Posterior cingulate gyrus (tissue), 11 donors: ENCODE data around the gene NPAS1.

Experiments used
- DNase-seq, 10 donors: peaks; one replicate each; pipeline versions ENCODE4 v3.0.0 to v3.0.0-alpha.2; 2020 to 2021; ENCODE audit warnings: mixed read lengths in 3 of 10
- intact Hi-C: fragments of 100-400 bp; cut with DNase I; formaldehyde crosslinking; loops from one replicate; pipeline ENCODE4 v1.15.1; 2023

Gene NPAS1

GRCh38 chr19:47019431-47020041, at the start of gene NPAS1:
TSS of gene NPAS1 (plus strand) at chr19:47019837. CDS start at chr19:47021048, 1,211 bp downstream.
- intact Hi-C loops: no loop called here
- peak in 1 of 10 donors; percentile 70 for DNase-seq

- intact Hi-C loops: no loop called here
Observed at GRCh38 chr19:46970815-46971214, 48.8 kb upstream of the NPAS1 start.

GRCh38 chr19:46972311-46972710, 47.3 kb upstream of the NPAS1 start:
- intact Hi-C loops: no loop called here
- peak in 2 of 10 donors; percentile 33 to 65 for DNase-seq

More at GRCh38 chr19:46970815-46971214, 48.8 kb upstream of the NPAS1 start:
- DNase-seq: peak in 2 of 10 donors; percentile 39 to 54

GRCh38 chr19:46974181-46974580, 45.5 kb upstream of the NPAS1 start:
- peak in 1 of 10 donors; percentile 29 for DNase-seq
- intact Hi-C loops: no loop called here

DNA sequence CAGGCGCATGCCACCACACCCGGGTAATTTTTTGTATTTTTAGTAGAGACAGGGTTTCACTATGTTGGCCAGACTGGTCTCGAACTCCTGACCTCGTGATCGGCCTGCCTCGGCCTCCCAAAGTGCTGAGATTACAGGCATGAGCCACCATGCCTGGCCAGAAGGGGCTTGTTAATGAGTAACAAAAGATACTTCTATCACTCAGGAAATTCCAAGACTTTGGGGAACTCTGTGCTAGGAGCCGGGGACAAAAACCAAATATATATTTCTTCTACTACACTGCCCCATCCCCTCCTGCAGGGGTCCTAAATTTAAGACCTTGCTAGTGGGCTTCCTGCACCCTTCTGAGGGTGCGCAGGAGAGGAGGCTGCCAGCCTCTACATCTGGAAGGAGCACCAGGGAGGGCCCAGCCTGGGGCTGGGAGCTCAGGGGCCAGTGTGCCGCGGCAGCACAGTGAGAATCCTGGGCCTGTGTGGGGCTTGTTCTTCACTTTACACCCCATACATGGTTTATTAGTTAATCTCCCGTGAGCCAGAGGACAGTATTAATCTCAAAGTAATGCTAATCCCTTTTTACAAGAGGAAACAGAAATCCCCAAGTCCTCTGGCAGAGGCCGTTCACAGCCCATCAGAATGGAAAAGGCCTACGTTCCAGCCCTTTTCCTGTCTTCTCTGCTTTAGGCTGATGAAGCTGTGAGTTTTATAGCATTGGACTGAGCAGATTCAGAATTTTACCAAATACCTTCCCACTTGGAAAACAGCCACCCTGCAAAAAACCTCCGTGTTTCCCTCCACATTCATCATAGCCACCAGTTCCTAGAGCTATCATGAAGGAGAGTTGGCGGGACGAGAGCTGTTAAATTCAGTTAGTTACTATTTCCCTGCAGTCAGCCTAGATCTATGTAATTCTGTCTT, 44.4 kb upstream of the NPAS1 start:
- peak in 1 of 10 donors; percentile 37 for DNase-seq
- intact Hi-C loops: loop anchor here (5.0 kb wide), 1 partner anchor 48 kb away; no protein-coding TSS in a partner anchor

DNA sequence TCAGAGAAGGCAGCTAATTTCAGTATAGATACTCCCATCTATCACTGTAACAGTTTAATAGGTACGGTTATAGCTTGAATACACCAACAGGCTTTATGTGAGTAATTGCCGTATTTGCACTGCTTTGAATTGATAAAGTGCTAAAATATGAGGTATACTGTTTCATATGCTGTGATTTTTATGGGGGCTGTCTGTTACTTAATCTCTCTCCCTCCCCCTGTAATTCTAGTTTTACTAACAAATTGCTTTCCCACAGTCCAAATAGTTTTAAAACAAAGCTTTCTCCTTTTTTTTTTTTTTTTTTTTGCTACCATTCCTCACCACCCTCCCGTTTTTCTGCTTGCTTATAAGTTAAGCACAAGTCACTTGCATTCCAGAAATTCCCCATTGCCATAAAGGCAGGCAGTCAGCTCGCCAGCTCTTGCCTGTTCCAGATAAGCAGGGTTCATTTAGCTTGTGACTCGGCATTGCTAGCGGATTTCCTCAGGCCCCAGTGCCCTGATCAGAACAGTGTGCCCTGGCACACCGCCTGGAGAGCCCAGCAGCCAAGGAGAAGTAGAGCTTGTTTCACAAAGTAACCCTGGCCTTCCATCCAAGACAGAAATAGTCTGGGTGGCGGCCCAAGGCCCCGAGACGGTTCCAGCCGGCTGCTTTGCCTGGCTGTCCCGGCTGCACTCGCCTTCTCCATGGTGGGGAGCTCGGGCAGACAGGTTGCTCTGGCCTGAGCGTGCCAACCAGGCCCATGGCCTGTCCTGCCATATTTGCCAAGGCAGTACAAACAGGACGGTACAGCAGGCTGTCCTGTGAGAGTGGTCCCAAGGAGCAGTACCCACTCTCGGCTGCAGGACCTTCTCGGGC, 43.5 kb upstream of the NPAS1 start:
- intact Hi-C loops: loop anchor here (5.0 kb wide), 1 partner anchor 49 kb away; no protein-coding TSS in a partner anchor

DNA sequence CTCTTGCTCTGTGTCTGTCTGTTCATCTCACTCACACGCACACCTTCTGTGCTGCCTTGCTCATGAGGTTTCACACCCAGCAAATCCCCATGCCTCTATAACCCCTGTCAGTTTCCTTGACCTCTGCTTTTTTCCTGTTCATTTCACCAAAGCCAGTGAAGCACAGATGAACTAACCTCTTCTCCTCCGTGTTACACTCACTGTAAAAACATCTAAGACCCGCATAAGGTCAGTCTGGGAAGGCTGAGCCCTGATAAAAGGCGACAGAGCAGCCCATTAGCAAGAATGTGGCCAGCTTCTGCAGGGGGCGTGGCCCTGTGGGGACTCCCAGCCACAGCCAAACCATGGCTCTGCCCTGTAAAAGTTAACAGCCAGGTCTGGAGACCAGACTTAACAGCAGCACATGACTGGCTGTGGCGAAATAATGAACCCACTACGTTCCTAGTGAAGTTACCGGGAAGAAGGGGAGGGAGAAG, 42.8 kb upstream of the NPAS1 start:
- intact Hi-C loops: loop anchor here (5.0 kb wide), 1 partner anchor 50 kb away; no protein-coding TSS in a partner anchor
- peak in 2 of 10 donors; percentile 52 to 66 for DNase-seq

More for the DNA sequence above, 43.5 kb upstream of the NPAS1 start:
- peak; percentile 56 to 95 (median 75) for DNase-seq

DNA sequence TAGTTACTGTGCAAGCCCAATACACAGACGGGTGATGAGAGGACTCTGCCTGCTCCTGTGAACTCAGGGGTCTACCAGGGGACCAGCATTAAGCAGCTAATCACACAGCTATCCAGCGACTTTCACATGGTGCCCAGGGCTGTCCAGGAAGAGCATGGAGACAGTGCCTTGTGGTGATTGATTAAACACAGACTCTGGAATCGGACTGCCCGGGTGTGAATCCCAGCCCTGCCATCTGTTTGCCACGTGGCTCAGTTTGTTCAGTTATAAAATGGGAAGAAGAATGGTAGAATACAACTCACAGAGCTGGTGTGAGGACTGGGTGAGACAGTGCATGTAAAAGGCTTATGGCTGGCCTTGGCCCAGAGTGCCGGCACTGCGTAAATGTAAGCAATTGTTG, 42.1 kb upstream of the NPAS1 start:
- no peak for DNase-seq
- intact Hi-C loops: loop anchor here (5.0 kb wide), 1 partner anchor 50 kb away; no protein-coding TSS in a partner anchor

GRCh38 chr19:46978171-46978869, 41.3 kb upstream of the NPAS1 start:
- intact Hi-C loops: loop anchor here (5.0 kb wide), 1 partner anchor 51 kb away; no protein-coding TSS in a partner anchor
- no peak for DNase-seq

- intact Hi-C loops: loop anchor here (5.0 kb wide), 1 partner anchor 52 kb away; no protein-coding TSS in a partner anchor
Observed at GRCh38 chr19:46979126-46980105, 40.2 kb upstream of the NPAS1 start.

GRCh38 chr19:46980761-46981160, 38.9 kb upstream of the NPAS1 start:
- intact Hi-C loops: no loop called here
- DNase-seq: no peak

More at GRCh38 chr19:46979126-46980105, 40.2 kb upstream of the NPAS1 start:
- DNase-seq: peak in 1 of 10 donors; percentile 86

DNA sequence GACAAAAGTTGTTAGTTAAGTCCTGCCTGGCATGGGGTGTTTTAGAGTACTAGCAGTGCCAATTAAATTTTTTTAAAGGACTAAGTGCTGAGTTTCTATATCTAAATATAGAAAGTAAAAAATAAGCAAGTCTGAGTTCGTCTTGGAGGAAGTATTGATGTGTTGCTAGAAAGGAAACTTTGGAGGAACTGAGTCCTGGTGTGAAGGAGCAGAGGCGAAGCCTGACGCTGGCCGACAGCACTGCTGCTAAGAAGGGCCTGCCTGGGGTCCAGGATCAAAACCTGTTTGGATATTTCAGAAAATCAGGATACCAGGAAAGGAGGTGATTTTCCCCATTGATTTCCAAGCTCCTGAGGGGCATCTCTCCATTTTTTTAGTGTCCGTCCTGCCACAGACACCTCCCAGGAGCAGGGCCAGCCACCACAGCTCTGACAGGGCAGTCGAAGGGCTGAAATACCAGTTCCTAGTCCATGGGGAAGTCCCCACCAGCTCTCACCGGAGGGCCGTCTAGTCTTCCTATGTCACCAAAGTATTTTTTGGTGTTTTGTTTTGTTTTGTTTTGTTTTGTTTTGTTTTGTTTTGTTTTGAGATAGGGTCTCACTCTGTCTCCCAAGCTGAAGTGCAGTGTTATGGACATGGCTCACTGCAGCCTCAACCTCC, 38.2 kb upstream of the NPAS1 start:
- intact Hi-C loops: no loop called here
- DNase-seq: peak in 1 of 10 donors; percentile 84

- intact Hi-C loops: no loop called here
- DNase-seq: peak in 1 of 10 donors; percentile 35
Observed at GRCh38 chr19:46983097-46983496, 36.5 kb upstream of the NPAS1 start.

DNA sequence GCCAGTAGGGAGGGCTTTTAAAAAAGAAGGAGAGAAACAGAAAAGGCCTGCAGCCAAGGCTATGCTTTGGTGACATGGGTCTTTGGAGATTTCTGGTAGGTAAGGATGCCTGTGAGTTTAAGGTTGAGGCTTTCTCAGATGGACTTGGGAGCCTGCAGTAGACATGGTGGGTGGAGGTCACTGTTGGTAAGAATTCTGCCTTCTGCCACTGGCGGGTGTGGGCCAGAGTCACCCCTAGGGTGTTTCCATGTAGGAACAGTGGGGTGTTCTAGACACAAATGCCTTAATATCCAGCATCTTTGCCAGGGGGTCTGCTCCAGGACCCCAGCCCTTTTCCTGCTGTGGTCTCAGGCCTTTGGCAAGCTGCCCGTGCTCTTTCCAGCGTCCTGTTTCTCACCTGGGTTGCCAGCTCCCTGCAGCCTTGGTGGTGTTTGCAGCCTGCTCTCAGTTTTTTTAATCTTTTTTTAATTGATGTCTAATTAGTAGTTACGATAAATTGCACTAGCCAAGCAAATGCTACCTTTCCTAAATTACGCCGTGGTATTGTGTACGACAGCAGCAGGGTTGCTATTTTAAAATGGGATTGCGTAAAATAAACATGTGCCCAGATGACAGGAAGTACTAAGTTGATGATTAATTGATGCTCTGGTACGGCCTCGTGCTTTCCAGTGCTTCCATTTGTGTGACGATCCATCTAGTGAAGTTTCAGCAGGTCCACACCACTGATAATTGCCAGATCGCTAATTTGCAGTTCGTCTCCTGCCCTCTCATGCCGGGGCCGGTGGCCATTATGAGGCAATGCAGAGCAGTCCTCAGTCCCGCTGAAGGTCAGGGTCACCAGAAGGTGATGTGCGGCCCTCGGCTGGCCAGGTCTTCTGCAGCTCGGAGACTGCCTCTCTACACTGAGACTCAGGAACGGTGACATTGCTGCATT, 35.3 kb upstream of the NPAS1 start:
- intact Hi-C loops: no loop called here

GRCh38 chr19:46985542-46986415, 33.9 kb upstream of the NPAS1 start:
- DNase-seq: peak in 1 of 10 donors; percentile 29
- intact Hi-C loops: no loop called here

More for the DNA sequence above, 35.3 kb upstream of the NPAS1 start:
- DNase-seq: peak in 1 of 10 donors; percentile 72
